ENCODE results near the gene KRTAP13-4.

GRCh38 chr21:30468900-30469714 is 39.1 kb downstream of the KRTAP13-4 start:
- no peak for TF ChIP-seq CTCF (conservative IDR thresholded peaks at IDR 0.05 in 1 of 2, IDR thresholded peaks at IDR 0.05 in 1 of 2; ENCODE audit: low read depth in 1 of 2, low read length in 2 of 2)
- no peak for TF ChIP-seq EZH2 (IDR thresholded peaks at IDR 0.05; ENCODE audit: low read length, missing control alignments)

Data from fibroblast of lung (primary cell).